DOHH2 (cell line): ENCODE data around the gene EBPL.

Experiments used
- H3F3A ChIP-seq: fragments of 200-600 bp; sonication (generic), shearing (Covaris generic); 2 replicates; pipeline ENCODE4 v1.6.0; 2016; ENCODE audit warnings: antibody characterized with exemption, mild to moderate bottlenecking; ENCODE audit not compliant: control insufficient read depth, insufficient read depth
- H3K27ac ChIP-seq: fragments of 200-600 bp; sonication (generic); 2 replicates; pipeline ENCODE4 v1.5.1; 2014; ENCODE audit warnings: low read depth, mild to moderate bottlenecking, low read length, moderate library complexity
- H3K27me3 ChIP-seq: fragments of 200-600 bp; sonication (generic); 2 replicates; pipeline ENCODE4 v1.6.1; 2014; ENCODE audit warnings: mild to moderate bottlenecking, low read length, mixed read lengths; ENCODE audit not compliant: control insufficient read depth
- H3K36me3 ChIP-seq: fragments of 200-600 bp; sonication (generic); 2 replicates; pipeline ENCODE4 v1.6.1; 2014; ENCODE audit warnings: mild to moderate bottlenecking, low read length, moderate library complexity, mixed read lengths; ENCODE audit not compliant: control insufficient read depth
- H3K4me1 ChIP-seq: fragments of 200-600 bp; sonication (generic); 2 replicates; pipeline ENCODE4 v1.6.1; 2014; ENCODE audit warnings: mild to moderate bottlenecking, low read length, mixed read lengths; ENCODE audit not compliant: control insufficient read depth
- H3K4me2 ChIP-seq: fragments of 200-600 bp; sonication (generic); 2 replicates; pipeline ENCODE4 v1.6.0; 2014; ENCODE audit warnings: mild to moderate bottlenecking, low read length, moderate library complexity
- H3K4me3 ChIP-seq: fragments of 200-600 bp; sonication (generic); 2 replicates; pipeline ENCODE4 v1.5.1; 2014; ENCODE audit warnings: mild to moderate bottlenecking, low read length, mixed read lengths
- H3K79me2 ChIP-seq: fragments of 200-600 bp; sonication (generic); 2 replicates; pipeline ENCODE4 v1.6.1; 2014; ENCODE audit warnings: mild to moderate bottlenecking, low read length, mixed read lengths; ENCODE audit not compliant: control insufficient read depth
- H3K9me2 ChIP-seq: fragments of 200-600 bp; sonication (generic); replicated peaks from 2 replicates; pipeline ENCODE4 v1.6.1; 2014; ENCODE audit warnings: mild to moderate bottlenecking, low read length, mixed read lengths; ENCODE audit not compliant: control insufficient read depth
- H3K9me3 ChIP-seq: fragments of 200-600 bp; sonication (generic); 2 replicates; pipeline ENCODE4 v1.6.1; 2014; ENCODE audit warnings: antibody characterized with exemption, low read length, mixed read lengths; ENCODE audit not compliant: control insufficient read depth, insufficient read depth
- H4K20me1 ChIP-seq: fragments of 200-600 bp; sonication (generic); 2 replicates; pipeline ENCODE4 v1.6.0; 2014; ENCODE audit warnings: low read depth, mild to moderate bottlenecking, antibody characterized with exemption, low read length, moderate library complexity; ENCODE audit not compliant: control insufficient read depth, insufficient read depth
- CTCF ChIP-seq: fragments of 200-600 bp; sonication (generic); IDR thresholded peaks from one replicate; pipeline ENCODE4 v1.5.1; 2014; ENCODE audit warnings: antibody characterized with exemption, mild to moderate bottlenecking, low read depth, low read length; ENCODE audit not compliant: poor library complexity, severe bottlenecking
- EZH2phosphoT487 ChIP-seq: fragments of 200-600 bp; sonication (generic); IDR thresholded peaks from 2 replicates; pipeline ENCODE4 v1.6.1; 2017; ENCODE audit warnings: borderline replicate concordance, mild to moderate bottlenecking, antibody characterized with exemption, low read length, moderate library complexity, mixed read lengths

EBPL gene

GRCh38 chr13:49632156-49632555 lies 59.1 kb downstream of the EBPL start:
- TF ChIP-seq EZH2phosphoT487 (no peak), CTCF (no peak)
- Histone ChIP-seq H3K4me1 (peaks cover 65% of the 10 kb centered on the region), H4K20me1 (peaks cover 7% of the 10 kb centered on the region; the same call in 1 of the 2 replicates), H3F3A (peaks cover 10% of the 10 kb centered on the region; the same call in 1 of the 2 replicates), H3K4me3 (no peak overlapping the region), H3K4me2 (0 out of 2 replicates have a peak overlapping the region, but pooled peaks have one; percentile 5), H3K79me2 (peaks cover 66% of the 10 kb centered on the region), H3K36me3 (peaks cover 77% of the 10 kb centered on the region), H3K27me3 (no peaks in the 10 kb centered on the region), H3K27ac (no peak overlapping the region), H3K9me3 (no peaks in the 10 kb centered on the region), H3K9me2 (no peaks in the 10 kb centered on the region)

- Histone ChIP-seq H4K20me1 (peaks cover 7% of the 10 kb centered on the region; the same call in 1 of the 2 replicates), H3K27me3 (no peaks in the 10 kb centered on the region), H3K4me2 (peak overlapping the region; percentile 80; the same call in 1 of the 2 replicates), H3K4me3 (peak overlapping the region; percentile 89; the same call in 1 of the 2 replicates), H3K9me3 (no peaks in the 10 kb centered on the region), H3F3A (peaks cover 13% of the 10 kb centered on the region; the same call in 1 of the 2 replicates), H3K9me2 (no peaks in the 10 kb centered on the region), H3K36me3 (peaks cover 66% of the 10 kb centered on the region), H3K79me2 (peaks cover 66% of the 10 kb centered on the region), H3K4me1 (peaks cover 69% of the 10 kb centered on the region), H3K27ac (no peak overlapping the region)
- no peak for TF ChIP-seq CTCF
- no peak for TF ChIP-seq EZH2phosphoT487
Observed at GRCh38 chr13:49630580-49630979, 60.7 kb downstream of the EBPL start.

- Histone ChIP-seq H3K9me3 (no peaks in the 10 kb centered on the region), H3K27ac (peak overlapping the region; percentile 78), H3K79me2 (peaks cover 66% of the 10 kb centered on the region), H3K4me2 (peak overlapping the region; percentile 80), H3K4me1 (peaks cover 69% of the 10 kb centered on the region), H3K9me2 (no peaks in the 10 kb centered on the region), H4K20me1 (peaks cover 7% of the 10 kb centered on the region; the same call in 1 of the 2 replicates), H3K27me3 (no peaks in the 10 kb centered on the region), H3F3A (peaks cover 10% of the 10 kb centered on the region; the same call in 1 of the 2 replicates), H3K4me3 (peak overlapping the region; percentile 89), H3K36me3 (peaks cover 59% of the 10 kb centered on the region)
- TF ChIP-seq CTCF (no peak), EZH2phosphoT487 (no peak)
Observed at GRCh38 chr13:49629947-49630346, 61.3 kb downstream of the EBPL start.
